Mesenchymal stem cell (in vitro differentiated cells and primary cell): ENCODE data around the gene PRKRIP1.
"Not testable (repeated sequence)": the region's sequence is repeated elsewhere in the genome, so short reads cannot be mapped to it uniquely, and the experiment has no call there.

Source experiments
- DNase-seq: peaks from one replicate; pipeline ENCODE4 v3.0.0-alpha.2; 2013
- H2AFZ ChIP-seq: one replicate; pipeline ENCODE4 v1.6.1; 2013; ENCODE audit warnings: low read depth, mild to moderate bottlenecking, control low read depth, inconsistent platforms, low read length, moderate library complexity
- H2AK5ac ChIP-seq: 2 replicates; pipeline ENCODE4 v1.6.1; 2013; ENCODE audit warnings: low read length, moderate library complexity, mild to moderate bottlenecking, inconsistent platforms; ENCODE audit not compliant: severe bottlenecking
- H2BK120ac ChIP-seq: one replicate; pipeline ENCODE4 v1.6.1; 2013; ENCODE audit warnings: low read depth, mild to moderate bottlenecking, inconsistent platforms, low read length, moderate library complexity
- H2BK12ac ChIP-seq, 2 experiments: one replicate each; pipeline ENCODE4 v1.6.1; 2013; ENCODE audit warnings: inconsistent platforms in 2 of 2, low read length in 2 of 2, mild to moderate bottlenecking in 2 of 2, moderate library complexity in 2 of 2, control low read depth in 1 of 2
- H2BK15ac ChIP-seq: one replicate; pipeline ENCODE4 v1.6.1; 2013; ENCODE audit warnings: mild to moderate bottlenecking, low read depth, inconsistent platforms; ENCODE audit not compliant: poor library complexity, severe bottlenecking
- H2BK5ac ChIP-seq: 2 replicates; pipeline ENCODE4 v1.6.1; 2013; ENCODE audit warnings: low read depth, mild to moderate bottlenecking, low read length, control low read depth, inconsistent platforms; ENCODE audit not compliant: poor library complexity, severe bottlenecking
- H3K14ac ChIP-seq, 2 experiments: one replicate each; pipeline ENCODE4 v1.6.1; 2013; ENCODE audit warnings: inconsistent platforms in 2 of 2, low read length in 2 of 2, control low read depth in 1 of 2, mild to moderate bottlenecking in 1 of 2, moderate library complexity in 1 of 2
- H3K18ac ChIP-seq, 2 experiments: one replicate each; pipeline ENCODE4 v1.6.1; 2013; ENCODE audit warnings: inconsistent platforms in 2 of 2, low read length in 2 of 2, control low read depth in 1 of 2, low read depth in 1 of 2, mild to moderate bottlenecking in 1 of 2
- H3K23ac ChIP-seq, 2 experiments: one replicate each; pipeline ENCODE4 v1.6.1; 2013; ENCODE audit warnings: inconsistent platforms in 2 of 2, low read length in 2 of 2, mild to moderate bottlenecking in 2 of 2, moderate library complexity in 2 of 2, control low read depth in 1 of 2
- H3K27ac ChIP-seq: 2 replicates; pipeline ENCODE4 v1.5.1; 2013; ENCODE audit warnings: mild to moderate bottlenecking, moderate library complexity, low read length, control low read depth, inconsistent platforms; ENCODE audit not compliant: poor library complexity, severe bottlenecking
- H3K27me3 ChIP-seq, 2 experiments: 2 replicates each; pipeline versions ENCODE4 v1.6.1 to v1.7.0; 2013; ENCODE audit warnings: low read length in 2 of 2, mild to moderate bottlenecking in 2 of 2, moderate library complexity in 2 of 2, control low read depth in 1 of 2, inconsistent platforms in 1 of 2; ENCODE audit not compliant: control insufficient read depth in 1 of 2, insufficient read depth in 1 of 2
- H3K36me3 ChIP-seq, 2 experiments: 2 replicates each; pipeline versions ENCODE4 v1.6.1 to v1.7.0; 2013; ENCODE audit warnings: low read length in 2 of 2, control low read depth in 1 of 2, inconsistent platforms in 1 of 2, low read depth in 1 of 2, mild to moderate bottlenecking in 1 of 2; ENCODE audit not compliant: insufficient read depth in 2 of 2, control insufficient read depth in 1 of 2
- H3K4ac ChIP-seq, 2 experiments: one replicate each; pipeline ENCODE4 v1.6.1; 2013; ENCODE audit warnings: inconsistent platforms in 2 of 2, low read length in 2 of 2, mild to moderate bottlenecking in 2 of 2, moderate library complexity in 2 of 2, control low read depth in 1 of 2, low read depth in 1 of 2
- H3K4me1 ChIP-seq: 2 replicates; pipeline ENCODE4 v1.6.1; 2013; ENCODE audit warnings: low read depth, low read length, control low read depth; ENCODE audit not compliant: control insufficient read depth, insufficient read depth
- H3K4me2 ChIP-seq: 2 replicates; pipeline ENCODE4 v1.6.1; 2013; ENCODE audit warnings: low read length, mild to moderate bottlenecking, inconsistent platforms; ENCODE audit not compliant: poor library complexity, severe bottlenecking
- H3K4me3 ChIP-seq, 2 experiments: 2 replicates each; pipeline versions ENCODE4 v1.5.1 to v1.7.0; 2013; ENCODE audit warnings: low read length in 2 of 2, mild to moderate bottlenecking in 2 of 2, control low read depth in 1 of 2, low read depth in 1 of 2; ENCODE audit not compliant: insufficient read depth in 1 of 2
- H3K79me1 ChIP-seq: replicated peaks from 2 replicates; pipeline ENCODE4 v1.6.1; 2013; ENCODE audit warnings: mild to moderate bottlenecking, control low read depth, low read length, inconsistent platforms; ENCODE audit not compliant: poor library complexity, severe bottlenecking
- H3K9ac ChIP-seq: 2 replicates; pipeline ENCODE4 v1.7.0; 2013; ENCODE audit warnings: mild to moderate bottlenecking, low read length, moderate library complexity
- H3K9me3 ChIP-seq: 2 replicates; pipeline ENCODE4 v1.7.0; 2013; ENCODE audit warnings: mild to moderate bottlenecking, low read length; ENCODE audit not compliant: control insufficient read depth
- H4K8ac ChIP-seq: one replicate; pipeline ENCODE4 v1.6.1; 2013; ENCODE audit warnings: inconsistent platforms, mild to moderate bottlenecking, low read length, moderate library complexity
- H4K91ac ChIP-seq: one replicate; pipeline ENCODE4 v1.6.1; 2013; ENCODE audit warnings: mild to moderate bottlenecking, low read length, inconsistent platforms
- WGBS: methylation state at CpG from one replicate; pipeline ENCODE4 v1.1.7; 2013; ENCODE audit warnings: mixed read lengths; 5-methylcytosine and 5-hydroxymethylcytosine counted together

Gene PRKRIP1

DNA sequence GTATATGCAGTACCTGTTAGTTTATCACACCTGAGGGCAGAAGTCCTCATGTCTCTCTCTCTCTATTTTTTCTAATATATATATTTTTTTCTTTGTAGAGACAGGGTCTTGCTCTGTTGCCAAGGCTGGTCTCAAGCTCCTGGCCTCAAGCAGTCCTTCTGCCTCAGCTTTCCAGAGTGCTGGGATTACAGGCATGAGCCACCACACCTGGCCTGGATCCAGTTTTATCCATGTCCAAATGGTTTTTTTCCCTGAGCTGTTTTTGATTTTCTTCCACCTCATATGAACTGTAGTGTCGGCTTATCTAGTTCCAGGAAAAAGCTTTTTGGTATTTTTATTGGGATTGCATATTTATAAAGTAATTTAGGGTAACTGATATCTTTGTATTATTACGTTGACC, 23.4 kb upstream of the PRKRIP1 start:
- not testable (repeated sequence) for H3K79me1 ChIP-seq, H2BK120ac ChIP-seq, H3K4me2 ChIP-seq, H3K27ac ChIP-seq, H3K14ac ChIP-seq, H3K27me3 ChIP-seq, H3K4ac ChIP-seq, H2BK15ac ChIP-seq, H2AFZ ChIP-seq, H2AK5ac ChIP-seq, H3K9me3 ChIP-seq, H3K4me3 ChIP-seq, H3K18ac ChIP-seq, H3K23ac ChIP-seq, H3K4me1 ChIP-seq, H4K91ac ChIP-seq, DNase-seq, H4K8ac ChIP-seq, H3K9ac ChIP-seq, H2BK5ac ChIP-seq, H2BK12ac ChIP-seq
- peaks cover 2 to 17% of the 10 kb centered on the region in 2 experiments for H3K36me3 ChIP-seq
- no CpG with 5 or more reads among the region's 2 CpGs for WGBS

GRCh38 chr7:102376964-102377466, 19.1 kb upstream of the PRKRIP1 start:
- no peak overlapping the region for H4K91ac ChIP-seq
- H4K8ac ChIP-seq, result no peak overlapping the region
- H3K27ac ChIP-seq, result no peak overlapping the region
- WGBS, result 91% methylated on average over 6 of the region's 6 CpGs
- no peak overlapping the region for H3K9ac ChIP-seq
- no peak overlapping the region for H2AFZ ChIP-seq
- no peaks in the 10 kb centered on the region for H3K27me3 ChIP-seq
- DNase-seq, result no peak
- no peak overlapping the region for H3K4me3 ChIP-seq
- no peak overlapping the region for H3K14ac ChIP-seq
- no peak overlapping the region for H2BK5ac ChIP-seq
- H3K4ac ChIP-seq, result no peak overlapping the region
- no peak overlapping the region for H3K23ac ChIP-seq
- H2BK15ac ChIP-seq, result no peak overlapping the region
- H3K4me2 ChIP-seq, result no peak overlapping the region
- no peaks in the 10 kb centered on the region for H3K9me3 ChIP-seq
- H2BK120ac ChIP-seq, result no peak overlapping the region
- peaks cover 7% of the 10 kb centered on the region for H3K79me1 ChIP-seq
- no peak overlapping the region for H2BK12ac ChIP-seq
- no peak overlapping the region for H2AK5ac ChIP-seq
- H3K18ac ChIP-seq, result no peak overlapping the region
- H3K36me3 ChIP-seq, result peaks cover 17 to 45% of the 10 kb centered on the region in 2 experiments
- no peaks in the 10 kb centered on the region for H3K4me1 ChIP-seq

DNA sequence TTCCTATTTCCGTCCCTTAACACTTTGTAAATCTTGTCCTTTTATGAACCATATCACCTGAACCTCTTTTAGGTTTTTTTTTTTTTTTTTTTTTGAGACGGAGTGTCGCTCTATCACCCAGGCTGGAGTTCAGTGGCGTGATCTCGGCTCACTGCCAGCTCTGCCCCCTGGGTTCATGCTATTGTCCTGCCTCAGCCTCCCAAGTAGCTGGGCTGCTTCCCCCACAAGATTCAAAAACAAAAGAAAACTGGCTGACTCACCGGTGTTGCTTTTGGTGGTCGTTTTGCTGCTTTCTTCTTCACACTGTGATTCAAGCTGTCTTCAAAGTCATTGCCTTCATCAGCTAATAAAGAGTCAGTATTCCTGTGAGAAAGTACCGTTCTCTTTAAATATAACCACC, 15.3 kb upstream of the PRKRIP1 start:
- H3K4me3 ChIP-seq, H3K9ac ChIP-seq, H2AK5ac ChIP-seq, H3K18ac ChIP-seq, H3K4ac ChIP-seq, H2BK5ac ChIP-seq, H2AFZ ChIP-seq, H3K27me3 ChIP-seq, H3K9me3 ChIP-seq, DNase-seq, H4K91ac ChIP-seq, H3K27ac ChIP-seq, H2BK12ac ChIP-seq, H4K8ac ChIP-seq, H2BK120ac ChIP-seq, H3K23ac ChIP-seq, H3K4me1 ChIP-seq, H2BK15ac ChIP-seq, H3K4me2 ChIP-seq, H3K14ac ChIP-seq: not testable (repeated sequence)
- WGBS, result 80% methylated on average over 8 of the region's 8 CpGs
- peaks cover 31 to 51% of the 10 kb centered on the region in 2 experiments for H3K36me3 ChIP-seq
- peaks cover 11% of the 10 kb centered on the region for H3K79me1 ChIP-seq

- H2AFZ ChIP-seq, H2AK5ac ChIP-seq, H2BK120ac ChIP-seq, H4K91ac ChIP-seq, H3K18ac ChIP-seq, H4K8ac ChIP-seq, H3K27me3 ChIP-seq, H3K23ac ChIP-seq, DNase-seq, H2BK5ac ChIP-seq, H3K4me2 ChIP-seq, H3K4me1 ChIP-seq, H3K14ac ChIP-seq, H2BK12ac ChIP-seq, H3K9ac ChIP-seq, H3K4ac ChIP-seq, H3K4me3 ChIP-seq, H3K27ac ChIP-seq, H2BK15ac ChIP-seq, H3K9me3 ChIP-seq: not testable (repeated sequence)
- Histone ChIP-seq H3K36me3 (peaks cover 35 to 49% of the 10 kb centered on the region in 2 experiments), H3K79me1 (peaks cover 11% of the 10 kb centered on the region)
- WGBS, result 87% methylated on average over 5 of the region's 7 CpGs
Observed at GRCh38 chr7:102381696-102382425, 14.3 kb upstream of the PRKRIP1 start.
